NB4 (cell line): Measurements from ENCODE around the gene GIPC2.
"Not testable (repeated sequence)": the region's sequence is repeated elsewhere in the genome, so short reads cannot be mapped to it uniquely, and the experiment has no call there.

ENCODE experiments used
- DNase-seq: peaks from one replicate; pipeline ENCODE4 v3.0.0; 2010; ENCODE audit warnings: low read depth
- H3K4me3 ChIP-seq: one replicate; pipeline ENCODE4 v1.5.1; 2011; ENCODE audit warnings: mild to moderate bottlenecking, low read depth, low read length, moderate library complexity
- CTCF ChIP-seq: IDR thresholded peaks from one replicate; pipeline ENCODE4 v1.5.1; 2012; ENCODE audit warnings: low read depth, low read length
- MAX ChIP-seq: IDR thresholded peaks from 2 replicates; pipeline ENCODE4 v1.6.1; 2011; ENCODE audit warnings: low read depth, low read length
- MYC ChIP-seq: IDR thresholded peaks from 2 replicates; pipeline ENCODE4 v1.6.1; 2011; ENCODE audit warnings: low read depth, low read length
- POLR2A ChIP-seq: IDR thresholded peaks from 2 replicates; pipeline ENCODE4 v1.6.1; 2011; ENCODE audit warnings: mild to moderate bottlenecking; ENCODE audit not compliant: insufficient read length; ENCODE audit errors: extremely low read depth

The GIPC2 gene

GRCh38 chr1:78081980-78082860, 36.5 kb downstream of the GIPC2 start:
- TF ChIP-seq MAX (no peak), MYC (no peak)
- H3K4me3 ChIP-seq: no peak overlapping the region
- DNase-seq: no peak

GRCh38 chr1:78084639-78085038, 38.9 kb downstream of the GIPC2 start:
- H3K4me3 ChIP-seq, DNase-seq: not testable (repeated sequence)

- TF ChIP-seq POLR2A (no peak), CTCF (no peak), MAX (no peak), MYC (no peak)
- no peak for DNase-seq
- no peak overlapping the region for H3K4me3 ChIP-seq
These were observed 40.9 kb downstream of the GIPC2 start for GRCh38 chr1:78086697-78087096.

GRCh38 chr1:78088015-78088414, 42.2 kb downstream of the GIPC2 start:
- TF ChIP-seq CTCF (no peak), POLR2A (no peak), MYC (no peak), MAX (no peak)
- DNase-seq: peak; percentile 5

GRCh38 chr1:78088486-78088885, 42.7 kb downstream of the GIPC2 start:
- no peak for DNase-seq
- H3K4me3 ChIP-seq: no peak overlapping the region
- TF ChIP-seq POLR2A (no peak), MYC (no peak), CTCF (no peak), MAX (no peak)

More at GRCh38 chr1:78088015-78088414, 42.2 kb downstream of the GIPC2 start:
- no peak overlapping the region for H3K4me3 ChIP-seq

- no peak for DNase-seq
- TF ChIP-seq CTCF: no peak
- no peak for TF ChIP-seq POLR2A
- no peak for TF ChIP-seq MYC
- TF ChIP-seq MAX: no peak
- H3K4me3 ChIP-seq: no peak overlapping the region
These were observed 43.2 kb downstream of the GIPC2 start for GRCh38 chr1:78089010-78089409.

GRCh38 chr1:78090472-78091133, 44.8 kb downstream of the GIPC2 start:
- no peak overlapping the region for H3K4me3 ChIP-seq
- TF ChIP-seq MYC (no peak), CTCF (no peak), POLR2A (no peak), MAX (no peak)
- DNase-seq: no peak
